ENCODE measurements around the gene FAM20C.

Gene FAM20C

DNA sequence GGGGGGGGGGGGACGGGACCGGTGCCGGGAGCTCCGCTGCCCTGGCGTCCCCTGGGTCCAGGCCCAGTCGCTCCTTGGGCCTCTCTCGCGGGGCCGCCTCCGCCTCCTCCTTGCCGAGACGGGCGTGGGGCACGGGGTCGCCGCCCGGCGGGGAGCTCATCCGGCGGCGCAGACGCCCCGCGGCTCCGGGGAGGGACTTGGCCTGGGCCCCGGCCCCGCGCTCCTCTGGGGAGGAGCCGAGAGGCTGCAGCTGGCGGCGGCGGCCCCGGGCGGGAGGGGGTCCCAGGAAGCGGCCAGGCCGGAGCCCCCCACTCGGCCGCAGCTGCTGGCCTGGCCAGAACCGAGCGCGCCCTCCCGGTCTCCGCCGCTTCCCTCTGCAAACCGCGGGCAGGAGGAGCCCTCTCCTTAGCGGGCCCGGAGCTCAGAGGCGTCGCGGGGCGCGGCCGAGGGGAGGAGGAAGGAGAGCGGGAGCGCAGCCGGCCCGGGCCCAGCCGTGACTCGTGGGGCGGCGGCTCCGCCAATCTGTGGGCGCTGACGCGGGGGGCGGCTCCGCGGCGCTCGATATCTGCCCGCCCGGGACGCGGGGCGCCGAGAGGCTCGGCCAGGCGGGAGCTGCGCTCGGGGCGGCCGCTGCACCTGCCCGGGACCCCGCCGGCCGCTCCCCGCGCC is at the start of gene FAM20C:
TSS of gene FAM20C (plus strand) at position 591 of the 669 bp plus-strand sequence. CDS start 629 bp downstream, outside the sequence.
- FAIRE-seq, result no peak

DNA sequence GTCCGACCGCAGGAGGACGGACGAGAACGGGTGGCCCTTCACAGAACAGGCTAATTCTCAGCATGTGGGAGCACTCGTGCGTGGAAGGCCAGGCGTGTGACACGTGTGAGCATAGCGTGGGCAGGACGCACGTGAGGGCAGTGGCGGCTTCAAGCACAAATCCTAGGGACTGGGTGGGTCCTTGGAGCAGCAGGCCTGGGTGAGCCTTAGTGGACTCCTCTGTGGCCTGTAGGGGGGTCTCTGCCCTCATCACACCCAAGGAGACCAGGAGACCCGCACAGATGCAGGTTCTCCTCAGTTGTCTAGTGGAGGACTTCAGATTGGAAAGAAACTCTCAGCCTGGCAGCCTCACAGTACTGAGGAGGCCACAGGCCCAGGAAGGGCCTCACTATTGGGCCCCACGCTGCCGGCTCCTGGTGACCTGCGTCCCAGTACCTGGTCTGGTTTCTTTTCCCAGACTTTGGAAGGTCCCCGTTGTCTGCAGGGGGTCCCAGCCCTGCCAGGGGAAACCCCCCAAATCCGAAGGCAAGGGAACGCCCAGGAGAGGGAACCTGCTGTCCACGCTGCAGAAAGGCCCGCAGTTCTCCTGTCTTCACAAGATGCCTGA is 49.1 kb upstream of the FAM20C start:
- FAIRE-seq, result no peak

GRCh38 chr7:143811-144453 is 48.4 kb upstream of the FAM20C start:
- no peak for FAIRE-seq

DNA sequence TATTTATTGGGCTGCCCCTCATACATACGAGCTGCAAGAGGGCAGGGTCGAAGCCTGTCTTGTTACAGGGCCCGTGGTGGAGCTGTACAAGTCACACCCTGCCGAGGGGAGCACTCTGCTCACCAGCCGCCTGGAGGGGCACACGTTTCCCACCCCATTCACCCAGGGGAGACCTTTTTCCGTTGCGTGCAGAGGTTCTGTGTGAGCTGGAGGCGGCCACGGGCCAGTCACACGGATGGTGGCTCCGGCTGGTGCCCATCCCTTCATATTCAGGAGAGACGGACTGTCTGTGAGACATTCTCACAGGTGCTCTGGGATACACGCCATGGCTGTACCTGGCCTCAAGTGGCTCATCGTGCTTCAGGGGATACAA is 47.9 kb upstream of the FAM20C start:
- no peak for FAIRE-seq

DNA sequence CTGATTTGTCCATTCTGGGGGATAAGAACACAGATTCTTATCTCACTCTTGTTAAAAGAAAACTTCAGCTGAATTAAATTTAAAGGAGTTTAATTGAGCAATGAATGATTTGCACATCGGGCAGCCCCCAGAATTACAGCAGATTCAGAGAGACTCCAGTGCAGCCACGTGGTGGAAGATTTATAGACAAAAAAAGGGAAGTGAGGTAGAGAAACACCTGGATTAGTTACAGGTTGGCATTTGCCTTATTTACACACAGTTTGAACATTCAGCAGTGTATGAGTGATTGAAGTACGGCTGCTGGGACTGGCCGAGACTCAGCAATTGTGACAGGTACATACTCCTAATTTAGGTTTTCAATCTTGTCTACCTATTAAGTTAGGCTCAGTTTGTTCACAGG is 46.5 kb upstream of the FAM20C start:
- no peak for FAIRE-seq

DNA sequence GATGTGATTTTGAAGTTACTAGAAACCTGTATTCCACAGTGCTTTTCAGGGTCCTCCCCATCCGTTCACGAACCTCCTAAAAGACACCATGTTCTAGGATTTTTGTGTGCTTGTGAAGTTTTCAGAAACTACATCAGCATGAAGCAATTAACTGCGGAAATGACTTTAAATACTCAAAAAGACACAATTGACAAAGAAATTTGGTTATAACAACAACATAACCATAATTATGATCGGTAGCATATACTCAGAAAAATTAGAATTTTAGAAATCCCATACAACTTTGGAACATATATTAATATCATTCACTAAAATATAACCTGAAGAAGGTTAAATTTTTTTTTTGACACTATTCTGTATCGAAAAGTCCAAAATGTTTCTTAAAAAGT is 43.8 kb upstream of the FAM20C start:
- FAIRE-seq, result peak; percentile 30

DNA sequence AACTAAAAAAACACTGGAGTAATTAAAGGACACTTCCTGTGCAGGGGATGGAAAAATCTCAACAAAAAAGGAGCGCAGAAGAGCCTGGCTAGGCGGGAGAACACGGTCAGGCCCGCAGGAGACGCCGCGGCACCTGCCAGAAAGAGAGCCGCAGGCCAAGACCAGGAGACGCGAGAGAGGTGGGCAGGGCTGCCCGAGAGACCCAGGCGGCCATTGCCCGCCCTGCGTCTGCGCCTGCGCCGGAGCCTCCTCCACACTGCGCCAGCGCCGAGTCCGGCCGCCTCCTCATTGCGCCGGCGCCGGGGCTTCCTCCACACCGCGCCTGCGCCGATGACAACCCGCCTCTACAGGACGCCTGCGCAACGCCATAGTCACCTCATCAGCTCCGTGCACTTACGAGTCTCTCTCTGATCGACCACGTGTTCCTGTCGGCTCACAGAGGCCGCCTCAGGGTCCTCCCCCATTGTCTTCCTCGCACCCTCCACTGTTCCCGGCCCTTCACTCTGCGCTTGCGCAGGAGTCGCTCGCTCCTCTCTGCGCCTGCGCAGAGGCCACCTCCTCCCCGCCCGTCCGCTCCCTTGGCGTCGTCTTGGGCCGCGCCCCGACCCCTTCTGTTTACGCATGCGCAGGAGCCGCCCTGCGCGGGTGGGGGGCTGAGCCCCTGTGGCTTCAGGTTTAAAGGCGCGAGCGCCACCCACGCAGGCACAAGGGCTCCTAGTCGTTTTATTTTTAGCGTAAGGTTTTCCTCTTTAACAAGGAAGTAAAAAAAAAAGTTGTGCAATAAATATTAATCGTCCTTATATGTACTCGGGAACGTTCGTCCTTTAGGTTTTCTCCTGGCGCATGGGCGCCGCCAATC is 43.2 kb upstream of the FAM20C start:
- peak; percentile 46 for FAIRE-seq

DNA sequence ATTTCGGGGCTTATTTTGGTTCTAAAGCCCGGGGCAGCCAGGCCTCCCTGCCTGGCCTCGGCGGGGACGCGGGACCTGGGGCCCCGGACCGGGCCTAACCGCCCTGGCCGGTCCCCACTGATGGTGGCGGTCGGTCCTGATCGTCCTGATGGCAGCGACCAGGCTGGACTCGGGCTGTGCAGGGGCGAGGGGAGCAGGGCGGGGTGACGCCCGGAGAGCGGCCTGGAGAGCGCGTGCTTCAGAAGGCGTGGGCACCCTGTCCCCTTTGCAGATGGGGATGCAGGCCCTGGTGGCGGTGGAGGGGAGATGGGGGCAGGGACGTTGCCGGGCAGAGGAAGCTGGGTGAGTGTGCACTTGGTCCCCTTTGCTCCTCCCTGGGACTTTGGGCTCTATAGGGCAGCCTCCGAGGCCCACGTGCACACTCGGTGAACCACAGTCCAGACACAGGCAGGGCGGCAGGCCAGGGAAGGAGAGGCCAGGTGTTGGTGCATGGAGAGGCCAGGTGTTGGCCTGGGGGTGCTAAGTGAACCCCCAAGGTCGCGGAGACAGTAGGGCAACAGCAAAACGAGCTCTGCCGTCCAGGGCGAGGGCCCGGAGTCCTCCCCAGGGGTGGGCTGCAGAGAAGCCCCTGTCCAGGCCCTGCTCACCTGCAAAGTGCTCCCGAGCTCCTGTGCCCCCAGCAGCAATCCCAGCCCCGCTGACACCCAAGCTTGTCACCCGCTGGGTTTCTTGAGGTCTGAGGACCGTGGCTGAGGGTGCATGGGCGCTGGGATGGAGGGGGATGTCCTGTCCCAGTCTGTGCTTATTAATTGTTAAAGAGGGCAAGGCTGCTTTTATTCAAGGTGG is 42.4 kb upstream of the FAM20C start:
- no peak for FAIRE-seq

DNA sequence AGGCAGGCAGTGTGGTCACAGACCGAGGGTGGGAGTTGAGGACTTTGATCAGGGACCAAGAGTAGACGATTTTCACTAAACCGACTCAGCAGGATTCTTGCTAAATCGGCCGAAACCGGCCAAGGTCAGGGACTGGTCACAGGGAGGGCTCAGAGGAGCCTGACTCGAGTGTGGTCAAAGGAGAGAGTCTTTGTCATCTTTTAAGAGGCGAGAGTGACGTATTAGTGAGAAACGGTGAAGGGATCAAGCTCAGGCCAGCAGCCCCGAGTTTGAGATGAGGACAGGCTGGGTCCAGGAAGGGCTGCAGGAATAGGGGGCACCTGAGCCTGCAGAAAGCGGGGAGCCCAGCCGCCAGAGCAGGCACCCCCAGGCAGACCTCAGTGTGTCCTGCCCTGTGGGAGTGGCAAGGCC is 41.6 kb upstream of the FAM20C start:
- FAIRE-seq, result no peak

- FAIRE-seq, result no peak
These were observed 40.9 kb upstream of the FAM20C start for GRCh38 chr7:151346-152050.

DNA sequence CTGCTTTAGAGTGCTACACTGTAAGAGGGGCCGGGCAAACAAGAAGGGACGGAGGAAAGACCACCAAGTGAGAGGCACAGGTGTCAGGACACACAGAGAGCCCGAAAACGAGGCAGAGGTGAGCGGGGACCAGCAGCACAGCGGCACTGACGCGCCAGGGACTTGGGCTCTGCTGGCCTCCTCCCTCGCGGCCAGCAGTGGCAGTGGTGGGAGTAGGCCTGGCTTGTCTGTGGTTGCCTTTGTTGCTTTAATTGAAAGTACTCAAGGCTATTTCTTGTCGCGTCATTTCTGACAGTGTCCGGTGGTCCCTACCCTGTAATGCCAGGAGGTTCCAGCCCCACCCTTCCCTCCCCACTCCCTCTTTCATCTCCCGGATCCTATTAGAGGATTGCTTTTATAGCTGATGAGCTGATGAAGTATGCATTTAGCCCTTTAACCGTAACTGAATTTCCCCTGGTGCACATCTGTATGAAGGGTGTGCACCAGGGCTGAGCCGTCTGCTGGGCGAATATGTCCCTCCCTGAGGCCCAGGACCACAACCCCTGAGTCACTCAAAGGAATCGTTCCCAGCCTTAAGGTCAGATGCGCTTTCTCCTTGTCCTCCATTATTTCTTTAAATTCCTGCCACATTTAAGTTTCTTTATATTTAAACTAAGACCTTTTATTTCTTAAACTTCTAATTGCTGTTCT is 39.5 kb upstream of the FAM20C start:
- FAIRE-seq, result no peak

- FAIRE-seq, result no peak
These were observed 38.8 kb upstream of the FAM20C start for GRCh38 chr7:153604-154003.

DNA sequence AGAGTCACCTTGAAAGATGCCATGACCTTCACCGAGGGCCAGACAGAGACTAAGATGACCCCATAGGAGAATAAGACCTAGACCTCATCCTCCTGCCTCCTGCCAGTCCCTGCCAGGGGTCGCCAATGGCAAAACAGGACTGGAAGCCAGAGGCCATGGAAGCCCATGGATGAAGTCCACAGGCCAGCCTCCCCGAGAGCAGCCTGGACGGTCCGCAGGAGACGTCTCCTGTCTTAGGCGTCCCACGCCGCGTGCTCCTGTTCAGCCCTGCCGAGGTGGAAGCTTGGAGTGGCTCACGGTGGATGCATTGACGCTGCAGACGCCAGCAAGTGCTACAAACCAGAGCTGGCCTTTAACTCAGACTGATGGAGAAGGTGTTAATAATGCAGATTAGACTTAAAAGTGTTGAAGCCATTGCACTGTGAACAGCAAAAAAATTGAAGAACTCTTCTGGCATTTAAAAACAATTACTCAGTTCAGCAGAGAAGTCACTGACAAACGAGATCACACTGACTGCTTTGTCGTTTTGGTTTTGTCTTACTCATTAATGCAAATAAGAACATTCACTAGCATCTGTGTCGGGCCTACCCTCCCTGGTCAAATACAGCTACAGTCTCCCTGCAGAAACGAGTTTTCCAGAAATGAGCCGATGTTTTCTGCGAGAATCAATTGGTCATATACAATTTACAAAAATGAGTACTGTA is 38.1 kb upstream of the FAM20C start:
- no peak for FAIRE-seq

GRCh38 chr7:155469-155900 is 36.9 kb upstream of the FAM20C start:
- no peak for FAIRE-seq

DNA sequence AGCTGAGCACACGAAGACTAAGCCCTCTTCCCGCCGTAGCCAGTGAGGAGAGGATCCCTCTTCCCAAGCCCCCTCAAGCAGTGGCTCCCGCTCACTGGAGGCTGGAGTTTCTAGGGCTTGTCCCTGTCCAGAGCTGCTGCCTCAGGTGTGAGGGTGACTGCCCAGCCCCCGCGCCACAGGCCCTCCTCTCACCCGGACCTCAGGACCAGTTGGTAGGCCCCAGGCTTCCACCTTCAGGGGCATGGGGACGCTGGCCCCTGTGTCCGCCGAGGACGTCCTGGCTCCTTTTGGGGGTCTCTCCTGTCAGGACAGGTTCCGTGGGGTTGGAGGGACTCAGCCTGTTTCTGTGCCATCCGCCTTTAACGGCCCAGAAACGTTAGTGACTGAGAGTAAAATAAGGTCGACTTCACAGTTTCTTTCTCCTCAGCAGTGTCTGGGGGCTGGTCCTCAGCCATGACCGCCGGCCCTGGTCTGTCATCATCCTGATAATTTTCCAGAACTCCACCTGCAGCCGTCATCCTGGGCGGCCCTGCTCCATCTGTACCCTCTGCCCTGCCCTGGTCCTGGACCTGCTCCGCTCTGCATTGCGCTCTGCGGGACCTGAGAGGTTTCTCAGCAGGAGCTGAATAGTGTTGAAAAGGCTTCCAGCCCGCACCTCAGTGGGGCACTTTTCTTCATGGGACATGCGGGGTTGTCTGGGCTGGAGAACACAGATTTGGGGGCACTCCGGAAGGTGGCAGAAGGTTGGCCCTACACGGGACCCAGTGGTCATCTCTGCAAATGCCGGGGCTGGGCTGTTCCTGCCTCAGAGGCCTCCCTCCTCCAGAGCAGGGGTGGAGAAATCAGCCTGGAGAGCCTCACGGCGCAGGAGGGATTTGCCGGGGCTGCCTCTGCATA is 36.0 kb upstream of the FAM20C start:
- no peak for FAIRE-seq

DNA sequence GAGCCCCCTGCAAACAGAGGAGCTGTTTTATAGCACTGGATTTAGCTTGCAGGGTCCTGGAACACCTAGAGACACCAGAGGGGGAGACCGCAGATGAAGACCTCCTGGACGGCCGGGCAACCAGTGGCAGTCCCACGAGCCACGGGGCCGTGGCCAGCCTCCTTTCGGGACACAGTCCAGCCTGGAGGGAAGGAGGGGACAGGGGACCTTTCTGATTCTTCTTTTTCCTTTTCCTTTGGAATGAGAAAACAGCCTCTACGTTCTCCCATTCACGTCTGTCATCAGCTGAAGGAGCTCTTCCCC is 35.4 kb upstream of the FAM20C start:
- no peak for FAIRE-seq

DNA sequence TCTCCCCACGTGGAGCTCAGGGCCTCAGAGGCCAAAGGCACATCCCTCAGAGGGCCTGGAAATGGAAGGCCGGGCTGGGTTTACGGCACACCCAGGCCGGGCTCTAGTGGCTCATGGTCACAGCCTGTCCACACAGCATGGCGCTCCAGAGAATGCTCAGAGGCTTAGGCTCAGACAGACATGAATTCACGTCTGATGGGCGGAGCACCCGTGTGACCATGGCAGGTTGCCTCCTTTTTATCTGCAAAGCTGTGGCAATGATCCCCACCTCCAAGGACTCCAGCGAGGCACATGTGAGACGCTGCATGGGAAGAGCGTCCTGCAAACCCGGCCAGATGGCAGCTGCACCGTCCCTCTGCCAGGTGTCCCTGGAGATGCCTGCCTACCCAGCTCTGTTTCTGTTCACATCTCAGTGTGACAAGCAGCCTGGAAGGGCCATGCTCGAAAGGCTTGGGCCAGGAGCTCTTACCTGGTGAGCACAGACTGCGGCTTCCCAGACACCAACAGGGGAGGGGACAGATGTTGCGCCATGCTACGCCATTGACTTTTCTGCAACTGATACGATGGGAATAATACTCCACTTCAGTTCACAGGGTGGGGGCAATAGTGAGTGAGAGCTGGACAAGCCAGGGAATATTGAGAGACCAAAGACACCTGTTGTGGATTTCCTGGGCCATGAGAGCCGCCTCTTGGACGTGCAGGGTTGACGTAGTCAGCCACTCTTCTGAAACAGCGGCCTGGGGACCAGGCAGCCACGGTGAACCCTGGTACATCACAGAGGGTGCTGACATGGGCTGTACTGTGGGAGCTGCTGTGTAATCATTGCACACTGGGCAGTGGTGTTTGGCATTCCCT is 34.4 kb upstream of the FAM20C start:
- no peak for FAIRE-seq

DNA sequence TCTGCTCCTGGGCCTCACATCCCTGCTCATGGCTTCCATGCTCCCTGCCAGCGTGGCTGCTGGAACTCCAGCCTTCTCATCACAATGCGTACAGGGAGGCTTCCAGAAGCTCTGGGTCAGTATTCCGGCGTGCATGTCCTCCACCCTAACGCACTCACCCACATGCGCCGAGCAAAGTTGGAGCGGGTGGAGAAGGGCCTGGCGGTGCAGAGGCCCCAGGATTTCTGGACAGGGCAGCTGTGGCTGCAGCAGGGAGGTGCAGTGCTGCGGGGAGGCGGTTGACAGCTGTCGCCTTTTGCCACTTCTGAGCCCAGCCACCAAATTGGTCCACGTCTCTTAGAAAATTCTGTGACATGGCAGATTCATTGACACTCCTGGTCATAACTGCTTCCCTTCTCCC is 33.6 kb upstream of the FAM20C start:
- no peak for FAIRE-seq

Data from A204.1 (cell line).